HT-29 (cell line): Measurements from ENCODE around the gene ELMO1. TPM values are rescaled to one million over a fixed set of nuclear protein-coding genes. Genes with fewer than 3 reads are reported as not detected.
"Not testable (repeated sequence)": the region's sequence is repeated elsewhere in the genome, so short reads cannot be mapped to it uniquely, and the experiment has no call there.

ENCODE experiments used
- DNase-seq: peaks from one replicate; pipeline ENCODE4 v3.0.0-alpha.2; 2015; ENCODE audit warnings: low spot score
- total RNA-seq: library from RNA; depleted of rRNA; stranded (reverse); fragments of >200 nt; shearing (Covaris generic); gene quantifications from 2 replicates; pipeline ENCODE4 v1.2.3, GENCODE V29; 2014

ELMO1 gene
- total RNA-seq, 1 experiment from 2014 or later: 0.41 TPM

- DNase-seq: not testable (repeated sequence)
These were observed 314.8 kb downstream of the ELMO1 start for GRCh38 chr7:37133902-37134301.

- no peak for DNase-seq
These were observed 316.8 kb downstream of the ELMO1 start for GRCh38 chr7:37131855-37132254.

GRCh38 chr7:37129035-37129425, 319.6 kb downstream of the ELMO1 start:
- DNase-seq: no peak

- DNase-seq: no peak
These were observed 320.2 kb downstream of the ELMO1 start for GRCh38 chr7:37128327-37129034.

GRCh38 chr7:37119296-37119860, 329.3 kb downstream of the ELMO1 start:
- no peak for DNase-seq

GRCh38 chr7:37118004-37118403, 330.7 kb downstream of the ELMO1 start:
- no peak for DNase-seq

GRCh38 chr7:37117292-37117691, 331.4 kb downstream of the ELMO1 start:
- DNase-seq: no peak

GRCh38 chr7:37116093-37116701, 332.5 kb downstream of the ELMO1 start:
- no peak for DNase-seq

GRCh38 chr7:37113661-37114355, 334.9 kb downstream of the ELMO1 start:
- DNase-seq: no peak

- DNase-seq: no peak
These were observed 335.8 kb downstream of the ELMO1 start for GRCh38 chr7:37112876-37113275.

- no peak for DNase-seq
These were observed 336.4 kb downstream of the ELMO1 start for GRCh38 chr7:37112218-37112617.

GRCh38 chr7:37111459-37111858, 337.2 kb downstream of the ELMO1 start:
- DNase-seq: no peak

- DNase-seq: no peak
These were observed 337.8 kb downstream of the ELMO1 start for GRCh38 chr7:37110660-37111424.

GRCh38 chr7:37109843-37110242, 338.8 kb downstream of the ELMO1 start:
- DNase-seq: peak; percentile 10

- DNase-seq: no peak
These were observed 339.5 kb downstream of the ELMO1 start for GRCh38 chr7:37109016-37109683.

- DNase-seq: no peak
These were observed 340.0 kb downstream of the ELMO1 start for GRCh38 chr7:37108615-37109014.

GRCh38 chr7:37107047-37107750, 341.5 kb downstream of the ELMO1 start:
- no peak for DNase-seq

GRCh38 chr7:37105762-37106161, 342.9 kb downstream of the ELMO1 start:
- DNase-seq: no peak

GRCh38 chr7:37104822-37105518, 343.7 kb downstream of the ELMO1 start:
- no peak for DNase-seq
